GM18511 (cell line): ENCODE data around the gene INF2.

ENCODE experiments used
- ATAC-seq: cut with Tn5 transposase; IDR thresholded peaks from one replicate; pipeline ENCODE4 v1.9.1; 2021; ENCODE audit warnings: mild to moderate bottlenecking, moderate library complexity; ENCODE audit not compliant: unreplicated experiment

INF2 gene

GRCh38 chr14:104732931-104733681 is 43.7 kb downstream of the INF2 start:
- no peak for ATAC-seq

DNA sequence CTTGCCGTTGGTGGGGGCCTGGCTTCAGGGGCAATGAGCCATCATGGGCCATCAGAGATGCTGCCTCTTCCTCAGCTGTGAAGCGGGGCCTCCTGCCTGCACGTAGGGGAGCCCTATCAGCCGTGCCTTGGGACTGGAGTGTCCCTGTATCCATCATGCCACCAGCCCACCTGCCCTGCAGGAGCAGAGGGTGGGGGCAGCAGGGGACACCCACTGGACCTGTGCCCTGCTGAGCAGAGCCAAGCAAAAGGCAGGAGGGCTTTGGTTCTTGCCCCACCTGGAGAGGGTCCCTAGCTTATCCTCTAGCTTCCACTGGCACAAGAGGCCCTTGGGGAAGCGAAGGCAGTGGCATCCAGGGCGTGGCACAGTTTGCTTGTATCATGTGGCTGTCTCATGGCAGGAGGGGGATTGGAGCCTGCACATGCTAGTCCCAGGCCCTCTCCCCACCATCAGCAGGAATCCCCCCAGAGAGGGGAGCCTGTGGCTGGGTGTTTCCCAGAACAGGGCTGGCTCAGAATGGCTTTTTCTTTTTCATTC is 44.7 kb downstream of the INF2 start:
- no peak for ATAC-seq

DNA sequence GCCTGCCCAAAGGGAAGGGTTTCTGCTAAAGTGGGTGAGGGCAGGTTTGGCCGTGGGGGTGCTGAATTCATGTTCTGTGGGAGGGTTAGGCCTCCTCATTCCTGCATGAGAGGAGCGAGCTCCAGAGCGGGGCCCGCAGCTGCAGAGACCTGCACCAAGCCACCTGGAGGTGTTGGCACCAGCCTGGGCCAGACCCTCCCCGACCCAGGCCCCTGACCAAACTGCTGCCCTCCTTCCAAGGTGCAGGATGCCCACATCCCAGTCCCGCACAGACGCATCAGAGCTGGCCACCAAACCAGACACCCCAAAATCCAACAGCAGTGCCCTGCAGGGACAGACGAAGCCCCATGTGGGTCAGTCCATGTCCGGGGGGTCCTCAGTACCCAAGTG is 45.2 kb downstream of the INF2 start:
- no peak for ATAC-seq

DNA sequence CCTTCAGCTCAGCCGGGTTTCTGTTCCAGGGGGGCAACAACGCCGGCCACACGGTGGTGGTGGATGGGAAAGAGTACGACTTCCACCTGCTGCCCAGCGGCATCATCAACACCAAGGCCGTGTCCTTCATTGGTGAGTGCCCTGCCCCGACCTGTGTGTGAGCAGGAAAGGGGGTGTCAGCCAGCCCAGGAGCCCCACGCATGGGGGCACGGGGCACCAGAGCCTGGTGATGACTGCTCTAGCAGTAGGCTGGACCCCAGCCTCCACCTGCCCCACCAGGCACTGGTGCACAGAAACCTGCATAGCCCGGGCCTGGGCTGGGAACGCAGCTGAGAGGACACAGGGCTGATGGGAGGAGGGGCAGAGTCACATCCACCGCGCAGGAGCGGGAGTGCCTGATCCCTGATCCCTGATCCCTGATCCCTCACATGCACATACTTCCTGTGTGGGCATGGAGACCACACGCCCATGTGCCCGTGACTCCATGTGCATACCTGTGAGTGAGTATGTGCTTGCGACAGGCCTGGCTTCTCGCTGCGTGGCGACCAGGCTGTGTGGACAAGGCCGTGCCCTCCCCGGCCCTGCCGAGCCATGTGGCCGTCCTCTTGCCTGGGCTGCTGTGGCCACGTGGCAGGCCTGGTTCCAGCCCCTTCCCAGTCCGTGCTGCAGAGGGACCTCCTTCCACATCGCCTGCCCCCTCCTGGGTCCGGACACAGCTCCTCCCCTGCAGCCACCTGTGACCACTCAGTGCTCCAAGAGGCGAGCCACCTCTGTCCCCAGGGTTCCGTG is 45.8 kb downstream of the INF2 start:
- no peak for ATAC-seq

DNA sequence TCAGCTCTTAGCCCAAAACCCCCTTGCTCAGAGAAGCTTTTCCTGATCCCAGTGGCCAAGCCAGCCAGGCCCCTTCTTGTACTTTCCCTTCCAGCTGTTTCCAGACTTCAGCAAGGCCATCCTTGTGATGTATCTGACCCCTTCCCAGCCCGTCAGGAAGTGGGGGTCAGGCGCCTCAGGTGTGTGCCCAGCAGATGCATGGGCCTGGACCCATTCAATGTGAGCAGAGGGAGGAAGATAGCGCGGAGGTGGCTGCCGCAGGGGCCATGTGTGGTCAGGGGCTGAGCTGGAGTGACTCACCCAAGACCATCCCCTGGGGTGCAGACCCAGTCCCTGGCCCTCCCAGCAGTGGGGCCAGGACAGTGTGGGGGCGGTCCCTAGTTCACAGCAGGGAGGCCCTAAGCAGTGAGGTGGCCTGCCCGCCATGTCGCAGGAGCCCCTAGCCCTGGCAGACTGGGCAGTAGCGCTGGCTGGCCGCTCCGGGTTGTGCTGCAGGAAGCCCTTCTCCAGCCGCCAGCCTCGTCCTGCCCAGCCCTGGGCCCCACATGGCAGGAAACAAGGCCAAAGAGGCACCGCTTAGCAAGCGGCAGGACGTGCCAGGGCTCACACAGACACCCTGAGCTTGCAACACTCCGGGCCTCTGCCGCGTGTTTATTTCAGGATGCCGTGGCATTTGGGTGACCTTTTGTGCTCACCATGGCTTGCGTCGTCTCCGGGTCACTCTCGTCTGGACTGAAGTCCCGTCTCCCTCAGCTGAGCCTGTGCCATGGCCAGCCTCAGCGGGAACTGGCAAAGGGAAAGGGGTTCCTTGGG is 46.6 kb downstream of the INF2 start:
- ATAC-seq = no peak

GRCh38 chr14:104738375-104739019 is 49.1 kb downstream of the INF2 start:
- ATAC-seq = no peak

- ATAC-seq = no peak
Observed at GRCh38 chr14:104739026-104739425, 49.6 kb downstream of the INF2 start.

DNA sequence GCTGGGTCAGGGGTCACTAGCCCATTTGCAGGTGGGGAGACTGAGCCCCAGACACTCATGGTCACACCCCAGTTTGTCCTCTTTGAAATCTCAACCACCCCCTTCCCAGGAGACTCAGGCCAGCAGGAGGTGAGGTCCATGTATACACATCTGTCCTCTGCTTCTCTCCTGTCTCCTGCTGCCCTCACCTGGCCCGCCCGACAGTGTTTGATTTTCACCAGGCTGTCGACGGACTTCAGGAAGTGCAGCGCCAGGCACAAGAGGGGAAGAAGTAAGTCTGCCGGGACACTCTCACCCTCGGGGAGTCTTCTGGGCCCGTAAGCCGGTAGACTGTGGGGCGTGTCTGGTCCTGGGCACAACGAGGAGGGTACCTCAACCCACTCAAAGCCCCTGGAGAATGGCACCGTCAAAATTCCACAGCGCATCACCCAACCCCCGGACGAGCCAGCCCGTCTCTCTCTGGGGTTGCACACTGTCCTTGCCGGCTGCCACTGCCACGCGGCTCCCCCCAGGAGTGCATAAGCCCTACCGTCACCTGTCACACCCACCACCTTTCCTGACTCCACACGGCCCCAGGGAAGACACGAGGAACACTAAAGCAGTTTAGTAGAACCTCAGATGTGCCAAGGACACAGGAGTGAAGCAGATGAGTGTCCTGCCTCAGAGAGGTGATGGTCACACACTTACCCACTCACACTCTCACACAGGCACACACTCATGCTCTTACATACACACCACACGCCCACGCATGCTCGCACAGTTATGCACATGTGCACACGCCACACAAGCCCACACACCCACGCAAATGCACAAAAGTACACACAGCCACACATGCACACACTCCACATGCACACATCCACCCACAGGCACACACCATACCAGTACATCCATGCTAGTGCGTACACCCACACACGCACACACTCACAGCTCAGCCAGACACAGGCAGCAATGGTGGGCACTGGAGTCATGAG is 50.4 kb downstream of the INF2 start:
- no peak for ATAC-seq

DNA sequence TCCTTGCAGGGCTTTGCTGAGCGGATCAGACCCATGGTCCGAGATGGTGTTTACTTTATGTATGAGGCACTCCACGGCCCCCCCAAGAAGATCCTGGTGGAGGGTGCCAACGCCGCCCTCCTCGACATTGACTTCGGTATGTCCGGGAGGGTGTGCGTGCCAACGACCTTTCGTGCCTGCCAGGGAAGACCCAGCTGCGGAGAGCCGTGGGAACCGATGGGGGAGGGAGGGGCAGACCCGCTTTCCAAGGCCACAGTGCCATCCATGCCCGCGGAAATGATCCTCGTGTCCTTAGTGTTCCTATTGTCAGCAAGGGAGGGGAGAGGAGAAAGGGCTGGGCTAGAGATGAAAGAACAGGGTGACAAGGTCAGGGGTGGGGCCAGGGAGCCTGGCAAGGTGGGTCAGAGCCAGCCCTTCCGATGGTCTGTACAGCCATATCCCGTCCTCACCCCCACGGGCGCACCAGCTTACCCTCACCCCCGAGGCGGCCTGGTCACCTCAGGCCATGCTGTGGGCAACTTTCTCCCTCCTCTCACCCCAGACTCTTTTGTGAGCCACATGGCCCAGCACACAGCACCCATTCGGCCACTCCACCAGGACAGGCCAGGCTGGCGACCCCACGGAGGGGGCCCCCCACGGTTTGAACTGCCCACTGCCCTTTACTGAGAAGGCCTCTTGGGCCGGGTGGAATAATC is 51.8 kb downstream of the INF2 start:
- ATAC-seq = no peak

- ATAC-seq = no peak
Observed at GRCh38 chr14:104741803-104742251, 52.4 kb downstream of the INF2 start.

GRCh38 chr14:104742586-104743455 is 53.4 kb downstream of the INF2 start:
- ATAC-seq = no peak

- no peak for ATAC-seq
Observed at GRCh38 chr14:104743461-104744380, 54.3 kb downstream of the INF2 start.

DNA sequence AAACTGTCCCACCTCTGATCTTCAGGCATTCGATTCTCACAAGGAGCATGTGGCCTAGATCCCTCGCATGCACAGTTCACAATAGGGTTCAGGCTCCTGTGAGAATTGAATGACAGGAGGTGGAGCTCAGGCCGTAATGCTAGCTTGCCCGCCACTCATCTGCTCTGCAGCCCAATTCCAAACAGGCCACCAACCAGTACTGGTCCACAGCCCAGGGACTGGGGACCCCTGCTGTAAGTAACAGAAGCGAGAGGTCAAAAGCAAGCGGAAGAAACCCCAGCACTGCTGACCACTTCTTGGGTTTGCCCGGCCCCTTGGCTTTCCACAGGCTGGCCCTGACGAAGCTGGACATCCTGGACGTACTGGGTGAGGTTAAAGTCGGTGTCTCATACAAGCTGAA is 55.1 kb downstream of the INF2 start:
- ATAC-seq = no peak

- no peak for ATAC-seq
Observed at GRCh38 chr14:104745431-104745830, 56.0 kb downstream of the INF2 start.

- ATAC-seq = no peak
Observed at GRCh38 chr14:104746071-104746545, 56.7 kb downstream of the INF2 start.

GRCh38 chr14:104746934-104747481 is 57.6 kb downstream of the INF2 start:
- no peak for ATAC-seq
